ENCODE results near the gene AKAP6.

The AKAP6 gene

GRCh38 chr14:32512813-32513212 is 183.7 kb downstream of the AKAP6 start:
- FAIRE-seq (no peak), DNase-seq (ENCODE audit: insufficient read length, low spot score) (no peak)

GRCh38 chr14:32513571-32514009 is 184.5 kb downstream of the AKAP6 start:
- FAIRE-seq = no peak
- no peak for DNase-seq (ENCODE audit: insufficient read length, low spot score)

DNA sequence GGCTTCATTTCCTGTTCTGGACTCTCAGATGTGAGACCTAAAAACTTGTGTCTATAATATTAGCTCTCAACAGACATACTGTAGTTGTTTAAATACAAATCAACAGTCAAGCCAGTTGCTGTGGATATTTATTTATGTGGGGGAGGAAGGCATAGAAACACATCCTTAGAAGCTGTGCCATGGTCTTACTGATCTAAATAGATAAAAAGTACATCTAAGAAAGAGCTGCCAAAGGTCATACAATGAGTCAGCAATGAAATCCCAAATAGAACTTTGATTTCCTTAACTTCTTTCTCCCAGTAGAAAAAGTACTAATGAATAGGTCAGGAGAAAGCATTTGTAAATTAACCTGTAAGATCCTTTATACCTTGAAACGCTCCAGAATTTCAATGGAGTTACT is 185.1 kb downstream of the AKAP6 start:
- DNase-seq (ENCODE audit: insufficient read length, low spot score) = no peak

DNA sequence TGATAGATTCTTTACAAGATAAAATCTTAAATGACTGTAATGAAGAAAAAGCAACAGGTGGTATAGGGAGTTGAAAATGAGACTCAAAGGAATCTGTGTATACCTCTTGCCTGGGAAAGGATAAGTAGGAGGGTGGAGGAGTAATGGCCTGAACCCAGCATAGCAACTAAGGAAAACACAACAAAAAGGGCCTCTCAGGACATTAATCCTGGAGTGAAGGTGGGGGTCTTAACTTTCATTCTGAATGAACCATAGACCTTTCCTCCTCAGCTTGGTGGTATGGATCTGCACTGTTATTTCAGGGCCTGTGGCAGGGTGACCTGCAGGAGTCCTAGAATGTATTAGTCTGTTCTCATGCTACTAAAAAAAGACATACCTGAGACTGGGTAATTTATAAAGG is 185.6 kb downstream of the AKAP6 start:
- FAIRE-seq (no peak), DNase-seq (ENCODE audit: insufficient read length, low spot score) (no peak)

More for the DNA sequence above, 185.1 kb downstream of the AKAP6 start:
- FAIRE-seq = no peak

DNA sequence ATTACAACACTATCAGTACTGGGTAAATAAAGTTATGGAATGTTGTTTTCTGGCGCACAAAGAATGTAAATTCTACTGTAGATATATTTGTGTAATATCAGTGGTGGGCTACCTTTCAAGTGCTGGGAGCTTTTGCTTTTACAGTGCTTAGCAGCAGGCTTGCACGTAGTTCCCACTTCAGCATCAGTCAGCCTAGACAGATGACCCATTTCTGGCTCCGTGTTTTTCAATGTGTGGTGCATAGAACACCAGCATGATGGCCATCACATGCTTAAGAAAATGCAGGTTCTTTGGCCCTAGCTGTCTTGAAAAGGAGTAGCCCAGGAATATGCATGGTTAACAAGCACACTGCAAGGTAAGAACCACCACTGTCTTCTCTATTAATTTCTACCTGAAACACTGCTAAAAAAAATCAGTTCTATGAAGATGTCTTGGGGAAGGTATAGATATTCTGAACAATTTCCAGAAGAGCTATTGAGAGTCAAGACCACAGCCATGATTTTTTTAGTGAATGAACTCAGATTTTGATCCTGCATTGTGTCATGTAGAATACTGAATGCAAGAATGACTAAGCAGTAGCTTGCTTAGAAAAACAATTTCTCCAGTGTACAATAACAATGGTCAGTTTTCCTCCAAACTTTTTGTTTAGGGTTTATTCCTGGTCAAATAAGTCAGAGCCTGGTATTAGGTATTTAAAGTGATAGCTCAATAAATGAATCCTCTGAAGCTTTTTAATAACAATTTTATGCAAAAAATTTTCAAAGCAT is 195.7 kb downstream of the AKAP6 start:
- DNase-seq (ENCODE audit: insufficient read length, low spot score) = no peak
- no peak for FAIRE-seq

GRCh38 chr14:32525591-32525990 is 196.5 kb downstream of the AKAP6 start:
- DNase-seq (ENCODE audit: insufficient read length, low spot score) = no peak
- FAIRE-seq = no peak

DNA sequence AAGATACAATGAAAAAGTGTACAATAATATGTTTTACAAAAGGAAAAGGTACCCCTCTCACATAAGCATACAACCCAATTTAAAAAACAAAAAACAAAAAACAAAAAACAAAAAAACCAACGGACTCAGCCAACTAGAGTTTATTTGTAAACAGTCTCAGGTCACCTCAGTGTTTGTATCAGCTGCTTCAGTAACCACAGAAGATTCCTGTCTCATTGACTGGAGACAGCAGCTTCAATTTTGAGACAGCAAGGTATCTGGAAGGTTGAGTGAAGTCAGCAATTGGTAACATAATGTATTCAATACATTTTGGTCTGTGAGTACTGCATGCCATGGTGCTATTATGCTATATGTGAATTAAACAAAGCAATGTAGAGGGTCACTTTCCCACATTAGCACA is 201.7 kb downstream of the AKAP6 start:
- DNase-seq (ENCODE audit: insufficient read length, low spot score) (no peak), FAIRE-seq (no peak)

DNA sequence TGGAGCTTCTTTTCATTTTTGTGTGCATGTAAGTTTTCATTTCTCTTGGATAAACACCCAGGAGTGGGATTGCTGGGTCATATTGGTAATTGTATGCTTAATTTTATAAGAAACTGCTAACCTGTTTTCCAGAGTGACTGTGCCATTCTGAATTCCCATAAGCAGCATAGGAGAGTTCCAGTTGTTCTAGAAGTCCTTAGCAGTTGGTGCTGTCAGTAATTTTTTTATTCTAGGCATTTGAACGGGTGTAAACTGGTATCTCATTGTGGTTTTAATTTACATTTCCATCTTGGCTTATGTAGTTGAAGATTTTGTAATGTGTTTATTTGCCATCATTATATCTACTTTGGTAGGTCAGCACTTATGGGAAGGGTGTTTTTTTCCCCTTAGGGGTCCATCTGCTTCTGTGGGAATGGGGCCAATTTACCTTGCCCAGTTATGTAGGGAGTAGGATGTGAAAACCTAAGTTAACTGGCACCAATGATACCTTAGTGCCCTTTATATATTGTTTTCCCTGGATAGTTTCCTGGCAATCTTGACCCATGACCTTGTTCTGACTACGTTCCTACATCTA is 202.9 kb downstream of the AKAP6 start:
- FAIRE-seq (no peak), DNase-seq (ENCODE audit: insufficient read length, low spot score) (no peak)

GRCh38 chr14:32534145-32534544 is 205.0 kb downstream of the AKAP6 start:
- FAIRE-seq (no peak), DNase-seq (ENCODE audit: insufficient read length, low spot score) (no peak)

DNA sequence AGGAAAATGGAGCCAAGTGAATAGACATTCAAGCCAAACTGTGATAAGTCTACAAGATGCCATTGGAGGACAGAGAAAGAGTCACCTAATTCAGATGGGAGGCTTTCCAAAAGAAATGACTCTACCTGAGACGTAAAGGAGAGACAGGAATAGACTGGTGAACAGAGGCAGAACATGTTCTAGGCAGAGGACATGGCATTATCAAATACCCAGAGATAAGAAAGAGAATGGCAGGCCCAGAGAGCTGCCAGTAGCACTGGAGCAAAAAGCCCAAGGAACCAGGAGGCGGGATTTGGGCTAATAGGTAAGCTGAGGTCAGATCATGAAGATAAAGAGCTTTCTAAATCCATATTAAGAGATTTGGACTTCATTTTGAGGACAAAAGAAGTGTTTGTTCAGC is 207.1 kb downstream of the AKAP6 start:
- DNase-seq (ENCODE audit: insufficient read length, low spot score) (no peak), FAIRE-seq (no peak)

- FAIRE-seq = no peak
- DNase-seq (ENCODE audit: insufficient read length, low spot score) = no peak
Measured at GRCh38 chr14:32537166-32537565, 208.1 kb downstream of the AKAP6 start.

DNA sequence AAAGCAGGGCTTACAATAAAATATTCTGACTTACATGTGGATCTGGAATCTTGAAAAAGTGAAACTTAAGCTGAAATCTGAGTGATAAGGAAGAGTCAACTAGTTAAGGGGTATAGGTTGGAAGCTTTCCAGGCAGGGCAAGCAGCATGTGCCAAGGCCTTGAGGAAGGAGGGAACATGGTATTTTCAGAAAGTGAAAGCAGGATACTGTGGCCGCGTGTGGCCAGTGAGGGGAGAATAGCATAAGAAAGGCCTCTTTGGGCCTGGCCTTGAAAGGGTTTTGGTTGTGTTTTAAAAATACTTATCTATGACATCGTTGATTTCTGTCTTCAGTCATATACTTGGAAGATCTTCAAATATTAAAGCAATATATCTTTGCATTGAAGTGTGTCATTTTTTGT is 213.4 kb downstream of the AKAP6 start:
- DNase-seq (ENCODE audit: insufficient read length, low spot score) (no peak), FAIRE-seq (no peak)

DNA sequence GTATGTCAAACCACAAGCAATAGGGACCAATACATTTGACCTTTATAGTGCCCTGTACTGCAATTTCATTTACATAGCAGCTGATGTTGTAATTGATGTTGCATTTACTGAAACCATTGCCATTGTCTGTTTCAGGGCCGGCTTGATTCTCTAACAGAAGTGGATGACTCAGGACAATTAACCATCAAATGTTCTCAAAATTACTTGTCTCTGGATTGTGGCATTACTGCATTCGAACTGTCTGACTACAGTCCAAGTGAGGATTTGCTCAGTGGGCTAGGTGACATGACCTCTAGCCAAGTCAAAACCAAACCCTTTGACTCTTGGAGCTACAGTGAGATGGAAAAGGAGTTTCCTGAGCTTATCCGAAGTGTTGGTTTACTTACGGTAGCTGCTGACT is 216.0 kb downstream of the AKAP6 start:
- DNase-seq (ENCODE audit: insufficient read length, low spot score) (no peak), FAIRE-seq (no peak)

DNA sequence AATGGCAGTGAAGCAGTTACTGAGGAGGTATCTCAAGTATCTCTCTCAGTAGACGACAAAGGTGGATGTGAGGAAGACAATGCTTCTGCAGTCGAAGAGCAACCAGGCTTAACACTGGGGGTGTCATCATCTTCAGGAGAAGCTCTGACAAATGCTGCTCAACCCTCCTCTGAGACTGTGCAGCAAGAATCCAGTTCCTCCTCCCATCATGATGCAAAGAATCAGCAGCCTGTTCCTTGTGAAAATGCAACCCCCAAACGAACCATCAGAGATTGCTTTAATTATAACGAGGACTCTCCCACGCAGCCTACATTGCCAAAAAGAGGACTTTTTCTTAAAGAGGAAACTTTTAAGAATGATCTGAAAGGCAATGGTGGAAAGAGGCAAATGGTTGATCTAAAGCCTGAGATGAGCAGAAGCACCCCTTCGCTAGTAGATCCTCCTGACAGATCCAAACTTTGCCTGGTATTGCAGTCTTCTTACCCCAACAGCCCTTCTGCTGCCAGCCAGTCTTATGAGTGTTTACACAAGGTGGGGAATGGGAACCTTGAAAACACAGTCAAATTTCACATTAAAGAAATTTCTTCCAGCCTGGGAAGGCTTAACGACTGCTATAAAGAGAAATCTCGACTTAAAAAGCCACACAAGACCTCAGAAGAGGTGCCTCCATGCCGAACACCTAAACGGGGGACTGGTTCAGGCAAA is 216.6 kb downstream of the AKAP6 start:
- DNase-seq (ENCODE audit: insufficient read length, low spot score) (no peak), FAIRE-seq (no peak)

GRCh38 chr14:32546246-32546645 is 217.1 kb downstream of the AKAP6 start:
- FAIRE-seq (no peak), DNase-seq (ENCODE audit: insufficient read length, low spot score) (no peak)

- DNase-seq (ENCODE audit: insufficient read length, low spot score) (no peak), FAIRE-seq (no peak)
Measured at GRCh38 chr14:32552766-32553165, 223.7 kb downstream of the AKAP6 start.

- FAIRE-seq (no peak), DNase-seq (ENCODE audit: insufficient read length, low spot score) (no peak)
Measured at GRCh38 chr14:32559048-32559447, 229.9 kb downstream of the AKAP6 start.

DNA sequence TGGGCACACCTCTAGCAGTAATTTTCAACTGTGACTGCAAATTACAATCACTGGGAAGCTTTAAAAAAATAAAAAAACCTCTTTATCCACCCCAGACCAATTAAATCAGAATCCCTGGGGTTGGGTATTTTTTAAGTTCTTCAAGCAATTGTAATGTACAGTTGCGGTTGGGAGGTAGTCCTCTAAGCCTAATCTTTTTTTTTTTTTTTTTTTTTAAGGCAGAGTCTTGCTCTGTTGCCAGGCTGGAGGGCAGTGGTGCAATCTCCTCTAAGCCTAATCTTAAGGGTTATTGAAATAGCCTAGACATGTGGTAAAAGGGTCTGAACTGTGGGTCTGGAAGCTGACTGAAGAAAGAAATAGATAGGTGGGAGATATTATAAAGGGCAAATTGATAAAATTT is 230.5 kb downstream of the AKAP6 start:
- DNase-seq (ENCODE audit: insufficient read length, low spot score) = no peak
- no peak for FAIRE-seq

DNA sequence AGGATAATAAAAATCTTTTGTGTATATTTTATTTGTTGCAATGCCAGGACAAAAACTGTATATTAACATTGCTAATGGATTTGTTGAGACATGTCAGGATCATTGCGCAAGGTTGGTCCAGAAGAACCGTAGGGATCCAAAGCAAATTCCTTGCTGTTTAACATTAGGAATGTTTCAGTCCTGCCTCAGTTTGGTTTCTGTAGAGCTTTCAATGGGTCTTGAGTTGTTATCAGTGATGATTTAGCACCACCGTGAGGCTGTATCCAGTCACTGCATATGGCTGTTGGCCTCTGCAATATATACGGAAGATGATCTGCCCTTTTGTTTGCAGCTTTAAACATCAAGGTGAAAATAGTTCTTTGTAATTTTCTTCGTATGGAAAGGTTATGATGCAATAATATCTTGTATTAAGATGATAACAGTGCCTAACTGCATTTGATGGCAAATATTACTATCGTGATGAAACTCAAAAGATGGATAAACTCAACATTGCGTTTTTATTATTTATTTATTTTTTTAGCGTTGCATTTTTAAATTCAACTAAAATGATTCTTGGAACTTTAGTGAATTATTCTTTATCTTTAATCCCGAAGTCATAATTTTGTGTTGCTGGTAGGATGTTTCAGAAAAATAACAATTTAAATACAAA is 231.2 kb downstream of the AKAP6 start:
- peak; percentile 54 for DNase-seq (ENCODE audit: insufficient read length, low spot score)
- FAIRE-seq = no peak

DNA sequence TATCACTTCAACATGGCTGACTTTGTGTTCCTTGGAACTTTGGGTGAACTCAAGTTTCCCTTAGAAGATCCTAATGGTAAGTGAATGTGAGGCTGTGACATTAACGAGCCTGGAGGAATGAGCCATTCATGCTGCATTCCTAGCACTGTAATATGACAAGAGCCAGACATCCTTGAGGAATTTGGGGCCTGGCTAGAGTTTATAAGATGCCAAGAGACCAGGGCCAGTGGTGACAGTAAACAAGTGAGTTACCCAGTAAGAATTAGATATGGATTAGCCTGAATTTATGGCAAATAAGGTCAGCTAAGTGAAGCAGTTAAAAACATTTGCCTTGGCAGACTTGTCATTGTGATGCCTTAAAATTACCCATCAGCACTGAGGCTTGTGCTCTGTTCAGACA is 232.4 kb downstream of the AKAP6 start:
- no peak for FAIRE-seq
- peak; percentile 32 for DNase-seq (ENCODE audit: insufficient read length, low spot score)

GRCh38 chr14:32564596-32564995 is 235.5 kb downstream of the AKAP6 start:
- FAIRE-seq (no peak), DNase-seq (ENCODE audit: insufficient read length, low spot score) (no peak)

Measured in HTR-8/SVneo (cell line).